Colon (tissue), 2 donors: Measurements from ENCODE around the gene CAPZA2.
A peak's percentile ranks its signal among the peaks of the same experiment; 100 is the strongest.
"Not testable (repeated sequence)": the region's sequence is repeated elsewhere in the genome, so short reads cannot be mapped to it uniquely, and the experiment has no call there.

Experiments
- FAIRE-seq: peaks from 2 replicates; lab custom pipeline; 2012; peaks lifted over from hg19 to GRCh38; lab: Jason Lieb, UNC
- donor health status: control.
- donor health status: control.

CAPZA2 gene

GRCh38 chr7:116862234-116862950 lies at the start of gene CAPZA2:
Gene CAPZA2 (plus strand): TSS chr7:116862587. CDS start chr7:116862612, 25 bp downstream.
- FAIRE-seq, result no peak

DNA sequence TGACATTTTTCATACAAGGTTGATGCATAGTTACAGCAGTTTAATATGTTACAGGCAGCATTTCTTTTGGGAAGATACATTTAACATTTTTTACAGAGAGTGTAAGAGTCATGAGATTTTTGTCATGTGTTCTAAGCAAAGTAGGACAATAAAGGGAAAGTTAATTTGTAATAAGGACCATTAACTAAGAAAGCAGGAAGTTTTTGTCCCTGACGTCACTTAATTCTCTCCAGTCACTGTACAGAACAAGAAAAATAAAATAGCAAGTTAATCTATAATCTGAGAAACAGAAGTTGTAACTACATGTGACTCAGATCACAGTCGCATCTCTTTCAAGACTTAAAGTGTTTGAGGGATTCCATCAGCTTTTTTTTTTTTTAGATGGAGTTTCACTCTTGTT lies 49.5 kb upstream of the CAPZA2 start:
- FAIRE-seq, result peak; percentile 78

DNA sequence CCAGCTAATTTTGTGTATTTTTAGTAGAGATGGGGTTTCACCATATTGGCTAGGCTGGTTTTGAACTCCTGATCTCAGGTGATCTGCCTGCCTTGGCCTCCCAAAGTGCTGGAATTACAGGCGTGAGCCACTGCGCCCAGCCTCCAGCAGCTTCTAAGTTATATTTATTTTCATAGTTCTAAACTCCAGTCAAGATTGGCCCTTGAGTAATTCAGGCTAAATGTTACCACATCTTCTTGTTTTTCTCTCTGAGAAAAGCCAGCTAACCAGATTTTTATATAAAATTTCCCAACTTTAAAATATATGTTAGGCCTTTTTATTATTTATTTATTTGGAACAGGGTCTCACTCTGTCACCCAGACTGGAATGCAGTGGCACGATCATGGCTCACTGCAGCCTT lies 49.0 kb upstream of the CAPZA2 start:
- not testable (repeated sequence) for FAIRE-seq

DNA sequence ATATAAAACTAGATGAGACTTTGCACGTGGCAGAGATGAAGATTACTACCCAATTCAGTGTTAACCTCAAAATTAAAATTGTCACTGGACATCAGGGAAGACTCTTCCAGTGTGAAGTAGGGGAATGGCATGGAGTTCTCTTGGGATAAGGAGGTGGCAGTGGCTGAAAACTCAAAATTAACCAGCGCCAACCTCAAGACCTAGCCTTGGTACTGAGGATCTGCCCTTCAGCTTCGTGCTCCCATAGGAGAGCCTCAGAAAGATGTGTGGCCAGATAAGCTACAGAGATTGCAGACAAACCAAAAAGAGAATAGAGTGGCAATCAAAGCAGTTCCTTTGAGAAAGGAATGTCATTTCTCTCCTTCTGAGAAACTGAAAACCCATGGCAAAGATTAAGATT lies 47.3 kb upstream of the CAPZA2 start:
- FAIRE-seq, result no peak

- FAIRE-seq, result no peak
These were observed 42.2 kb upstream of the CAPZA2 start for GRCh38 chr7:116820149-116820548.

GRCh38 chr7:116821647-116822046 lies 40.7 kb upstream of the CAPZA2 start:
- FAIRE-seq, result not testable (repeated sequence)

DNA sequence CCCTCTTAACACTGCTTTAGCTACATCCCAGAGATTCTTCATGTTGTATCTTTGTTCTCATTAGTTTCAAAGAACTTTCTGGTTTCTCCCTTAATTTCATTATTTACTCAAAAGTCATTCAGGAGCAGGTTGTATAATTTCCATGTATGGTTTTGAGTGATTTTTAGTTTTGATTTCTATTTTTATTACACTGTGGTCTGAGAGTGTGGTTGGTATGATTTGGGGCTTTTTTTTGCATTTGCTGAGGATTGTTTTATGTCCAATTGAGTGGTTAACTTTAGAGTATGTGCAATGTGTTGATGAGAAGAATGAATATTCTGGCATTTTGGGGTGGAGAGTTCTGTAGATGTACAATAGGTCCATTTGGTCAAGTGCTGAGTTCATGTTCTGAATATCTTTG lies 37.9 kb upstream of the CAPZA2 start:
- FAIRE-seq, result no peak

GRCh38 chr7:116828281-116828680 lies 34.1 kb upstream of the CAPZA2 start:
- FAIRE-seq, result no peak

DNA sequence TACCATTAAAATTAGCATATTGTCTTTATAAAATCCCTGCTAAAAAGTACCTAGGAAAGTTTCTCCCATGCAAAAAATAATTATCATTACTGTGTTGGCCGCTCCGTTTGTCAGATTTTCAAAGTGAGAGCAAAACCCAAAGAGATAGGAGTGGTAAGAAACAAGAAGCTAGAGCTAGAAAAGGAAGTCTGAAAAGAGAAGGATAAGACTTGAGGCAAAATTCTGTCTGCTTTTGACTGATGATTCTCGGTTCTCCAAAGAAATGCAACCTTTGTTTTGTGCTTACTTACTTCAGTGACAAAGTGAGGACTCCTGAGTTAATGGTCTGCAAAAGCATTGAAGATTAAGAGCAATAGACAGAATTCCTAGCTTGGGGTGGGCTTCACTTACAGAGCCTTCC lies 33.3 kb upstream of the CAPZA2 start:
- FAIRE-seq, result no peak

DNA sequence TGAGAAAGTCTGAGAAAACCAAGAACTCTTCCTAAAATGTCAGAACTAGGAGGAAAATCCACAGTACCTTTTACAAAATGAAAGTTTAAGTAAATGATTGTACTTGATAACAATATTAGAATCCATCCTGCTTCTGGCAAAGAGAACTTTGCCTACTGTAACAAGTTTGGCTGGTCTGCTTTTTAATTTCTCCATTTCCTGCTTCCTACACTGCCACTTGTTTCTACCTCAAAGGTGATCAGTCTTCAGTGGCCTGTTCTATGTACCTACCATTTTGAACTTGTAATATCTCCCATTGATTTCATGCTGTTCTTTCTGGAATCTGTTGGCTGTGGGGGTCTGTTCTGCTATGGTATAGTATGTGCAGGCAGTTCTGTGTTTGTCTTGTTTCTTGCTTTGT lies 32.9 kb upstream of the CAPZA2 start:
- no peak for FAIRE-seq

DNA sequence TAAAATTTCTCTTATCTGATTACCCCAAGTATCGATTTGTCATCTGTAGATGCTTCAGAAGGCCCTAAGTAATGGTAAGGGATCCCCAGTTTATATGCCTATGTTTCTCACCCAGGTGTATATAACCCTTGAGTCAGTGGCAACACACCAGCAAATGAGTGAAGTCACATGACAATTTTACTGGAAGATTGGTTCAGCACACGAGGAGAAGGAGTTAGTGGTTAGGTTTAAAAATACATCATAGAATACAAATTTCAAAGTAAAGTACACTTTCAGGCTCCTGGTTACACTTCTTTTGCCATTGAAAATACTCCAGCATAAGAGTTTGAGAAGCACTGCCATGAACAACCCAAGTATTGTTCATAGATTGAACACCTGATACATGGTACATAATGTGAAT lies 29.7 kb upstream of the CAPZA2 start:
- no peak for FAIRE-seq

DNA sequence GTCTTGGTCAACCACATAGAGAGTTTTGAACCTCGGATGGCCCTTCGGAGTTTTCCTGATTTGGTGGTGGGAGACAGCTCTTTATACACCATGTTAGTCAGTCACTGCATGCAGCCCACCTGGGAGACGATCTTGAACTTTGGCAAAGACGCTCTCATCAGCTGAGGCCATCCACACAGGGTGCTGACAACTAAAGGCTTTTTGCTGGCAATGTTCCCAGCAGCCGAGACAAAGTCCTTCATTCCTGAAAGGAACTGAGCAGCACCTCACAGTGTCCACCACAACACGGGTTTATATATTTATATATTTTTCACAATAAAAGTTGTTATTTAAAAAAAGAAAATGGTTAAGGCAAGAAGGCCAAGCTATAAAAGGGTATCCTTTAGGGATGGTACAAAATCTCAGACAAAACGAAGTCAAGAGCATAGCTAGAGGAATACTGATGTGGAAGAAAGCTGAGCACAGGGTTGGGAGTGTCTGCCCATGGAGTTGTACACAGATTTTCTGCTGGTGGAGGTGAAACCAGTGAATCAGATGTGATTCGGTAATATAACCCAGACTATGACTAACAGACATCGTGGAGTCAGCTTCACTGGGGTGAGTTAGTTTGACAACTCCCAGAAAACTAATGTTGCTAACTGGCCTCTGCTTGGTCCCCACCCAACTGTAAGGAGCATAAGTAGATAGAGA lies 27.4 kb upstream of the CAPZA2 start:
- FAIRE-seq, result no peak

- FAIRE-seq, result no peak
These were observed 26.3 kb upstream of the CAPZA2 start for GRCh38 chr7:116836048-116836447.

- no peak for FAIRE-seq
These were observed 25.5 kb upstream of the CAPZA2 start for GRCh38 chr7:116836911-116837310.

- no peak for FAIRE-seq
These were observed 24.8 kb upstream of the CAPZA2 start for GRCh38 chr7:116837586-116837985.

DNA sequence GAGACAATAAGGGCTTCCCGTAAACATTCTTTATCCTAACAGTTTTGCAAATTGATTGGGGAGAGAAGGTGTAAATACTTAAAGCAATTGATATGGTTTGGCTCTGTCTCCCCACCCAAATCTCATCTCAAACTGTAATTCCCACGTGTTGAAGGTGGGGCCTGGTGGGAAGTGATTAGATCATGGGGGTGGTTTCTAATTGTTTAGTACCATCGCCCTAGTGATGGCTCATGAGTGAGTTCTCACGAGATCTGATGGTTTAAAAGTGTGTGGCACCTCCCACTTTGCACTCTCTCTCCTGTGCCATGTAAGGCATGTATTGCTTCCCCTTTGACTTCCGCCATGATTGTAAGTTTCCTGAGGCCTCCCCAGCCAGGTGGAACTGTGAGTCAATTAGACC lies 22.1 kb upstream of the CAPZA2 start:
- FAIRE-seq, result no peak

- FAIRE-seq, result no peak
These were observed 20.0 kb upstream of the CAPZA2 start for GRCh38 chr7:116842371-116842770.

DNA sequence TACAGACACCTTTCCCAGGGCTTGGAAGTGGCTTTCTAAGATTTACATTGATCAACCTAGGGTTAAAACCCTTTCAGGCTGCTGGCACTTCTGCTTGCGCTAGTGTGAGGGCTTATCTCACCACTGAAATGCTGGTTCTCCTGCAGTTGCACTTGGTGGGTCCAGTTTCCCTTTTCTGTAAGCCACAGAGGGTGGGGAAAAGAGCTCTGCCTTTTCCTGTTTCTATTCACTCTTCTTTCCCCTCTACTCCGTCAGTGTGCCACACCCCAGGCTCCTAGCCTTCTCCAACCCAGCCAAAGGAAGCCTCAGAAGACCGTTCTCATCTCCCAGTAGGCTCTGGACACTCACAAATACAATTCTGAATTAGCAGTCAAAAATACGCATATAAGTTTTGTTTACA lies 19.0 kb upstream of the CAPZA2 start:
- no peak for FAIRE-seq

GRCh38 chr7:116851175-116851574 lies 11.2 kb upstream of the CAPZA2 start:
- FAIRE-seq, result no peak

DNA sequence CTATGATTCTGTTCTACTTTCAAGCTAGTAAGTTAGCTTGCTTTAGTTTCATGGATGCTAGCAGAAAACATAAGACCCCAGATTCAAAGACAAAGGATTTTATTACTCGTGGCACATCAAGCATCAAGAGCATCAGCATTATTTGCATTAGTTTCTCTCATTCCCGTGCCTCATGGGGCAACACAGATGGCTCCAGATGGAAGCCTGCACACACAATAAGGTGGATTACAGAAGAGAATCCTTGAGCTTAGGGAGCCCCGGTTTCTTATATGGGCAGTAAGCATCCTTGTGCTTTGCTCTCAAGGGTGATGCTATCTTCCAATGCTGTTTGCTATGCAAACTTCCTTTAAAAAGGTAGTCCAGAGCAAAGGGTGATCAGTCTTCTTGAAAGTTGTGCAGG lies 10.7 kb upstream of the CAPZA2 start:
- FAIRE-seq, result no peak

GRCh38 chr7:116854132-116854531 lies 8.3 kb upstream of the CAPZA2 start:
- no peak for FAIRE-seq

- FAIRE-seq, result no peak
These were observed 5.3 kb upstream of the CAPZA2 start for GRCh38 chr7:116857052-116857451.

- FAIRE-seq, result no peak
These were observed 3.1 kb upstream of the CAPZA2 start for GRCh38 chr7:116859323-116859722.

DNA sequence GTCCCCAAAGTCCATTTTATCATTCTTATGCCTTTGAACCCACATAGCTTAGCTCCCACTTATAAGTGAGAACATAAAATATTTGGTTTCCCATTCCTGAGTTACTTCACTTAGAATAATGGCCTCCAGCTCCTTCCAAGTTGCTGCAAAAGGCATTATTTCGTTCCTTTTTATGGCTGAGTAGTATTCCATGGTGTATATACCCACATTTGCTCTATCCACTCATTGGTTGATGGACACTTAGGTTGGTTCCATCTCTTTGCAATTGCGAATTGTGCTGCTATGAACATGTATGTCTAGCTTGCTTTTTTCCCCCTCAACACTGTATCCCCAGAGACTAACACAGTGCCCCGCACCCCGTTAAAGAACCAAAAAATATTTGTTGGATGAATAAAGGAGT lies 670 bp upstream of the CAPZA2 start:
- no peak for FAIRE-seq
